Measurements from ENCODE around the gene FASN.

DNA sequence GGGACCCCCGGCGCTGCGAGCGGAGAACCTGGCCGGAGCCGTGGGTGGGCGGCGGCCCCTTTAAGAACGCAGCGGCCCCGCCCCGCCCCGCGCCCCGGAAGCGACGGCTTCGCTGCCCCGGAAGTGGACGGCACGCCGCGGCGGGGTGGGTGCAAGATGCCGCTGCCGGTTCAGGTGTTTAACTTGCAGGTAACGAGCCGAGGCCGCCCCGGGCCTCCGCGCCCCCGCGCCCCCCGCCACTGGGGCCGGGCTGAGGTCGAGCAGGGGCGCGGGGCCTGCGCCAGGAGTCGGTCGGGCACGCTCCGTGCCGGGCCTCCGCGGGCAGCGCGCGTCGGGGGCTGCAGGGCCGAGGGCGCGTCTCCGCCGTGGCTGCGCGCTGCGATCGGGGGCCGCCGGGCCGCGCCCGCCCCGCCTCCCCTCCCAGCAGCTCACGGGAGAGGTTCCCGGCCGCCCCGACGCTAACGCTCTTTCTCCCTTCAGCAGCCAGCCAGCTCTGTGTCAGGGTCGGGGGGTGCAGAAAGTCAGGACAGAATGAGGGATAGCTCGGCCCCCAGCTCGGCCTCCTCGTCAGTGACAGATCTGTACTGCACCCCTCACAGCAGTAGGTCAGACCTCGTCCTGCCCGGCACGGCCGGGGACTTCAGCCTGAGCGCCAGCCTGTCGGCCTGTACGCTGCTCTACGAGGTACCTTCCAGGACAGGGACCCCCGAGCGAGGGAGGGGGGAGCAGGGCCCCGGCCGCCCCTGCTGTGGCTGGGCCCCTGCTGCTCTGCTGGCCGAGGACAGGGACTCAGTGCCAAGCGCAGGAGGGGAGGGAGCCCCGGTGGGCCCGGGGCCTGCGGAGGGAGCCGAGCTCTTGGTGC is 46.0 kb downstream of the FASN start, which contains the start of the genes GPS1 and RFNG:
- no peak for TF ChIP-seq CTCF (IDR thresholded peaks at IDR 0.05; ENCODE audit: low read depth, low read length)
- no peak for TF ChIP-seq EZH2phosphoT487 (IDR thresholded peaks at IDR 0.05; ENCODE audit: low read depth)
